Type B pancreatic cell (in vitro differentiated cells): ENCODE data around the gene REN. TPM values are rescaled to one million over a fixed set of nuclear protein-coding genes. Genes with fewer than 3 reads are reported as not detected.

Source experiments
- DNase-seq: peaks from one replicate; pipeline ENCODE4 v3.0.0; 2021; ENCODE audit warnings: mixed read lengths; ENCODE audit not compliant: unreplicated experiment; ENCODE audit errors: extremely low spot score
- H3K27ac Mint-ChIP-seq: 2 replicates; pipeline ENCODE4 v1.8.0; 2021; ENCODE audit warnings: mild to moderate bottlenecking, mixed read lengths
- H3K27me3 Mint-ChIP-seq: 2 replicates; pipeline ENCODE4 v1.8.0; 2021; ENCODE audit warnings: mixed read lengths
- H3K36me3 Mint-ChIP-seq: 2 replicates; pipeline ENCODE4 v1.8.0; 2021; ENCODE audit warnings: mixed read lengths
- H3K4me1 Mint-ChIP-seq: one replicate; pipeline ENCODE4 v1.8.0; 2021; ENCODE audit warnings: mixed read lengths; ENCODE audit not compliant: unreplicated experiment
- H3K4me3 Mint-ChIP-seq: 2 replicates; pipeline ENCODE4 v1.8.0; 2021; ENCODE audit warnings: mild to moderate bottlenecking, mixed read lengths
- H3K9me3 Mint-ChIP-seq: 2 replicates; pipeline ENCODE4 v1.8.0; 2021; ENCODE audit warnings: mixed read lengths
- total RNA-seq: library from RNA; stranded (reverse); gene quantifications from 2 replicates; pipeline ENCODE4 v1.2.1, GENCODE V29; 2021; ENCODE audit warnings: low replicate concordance
- TF ChIP-seq, protein P1 (sequence below): fragments of 200-600 bp; sonication (generic); conservative IDR thresholded peaks from 2 replicates; pipeline ENCODE4 v1.5.0; 2021; ENCODE audit warnings: antibody characterized with exemption, mild to moderate bottlenecking

The REN gene
- total RNA-seq, 1 donor from 2014 or later: 1.2 TPM

DNA sequence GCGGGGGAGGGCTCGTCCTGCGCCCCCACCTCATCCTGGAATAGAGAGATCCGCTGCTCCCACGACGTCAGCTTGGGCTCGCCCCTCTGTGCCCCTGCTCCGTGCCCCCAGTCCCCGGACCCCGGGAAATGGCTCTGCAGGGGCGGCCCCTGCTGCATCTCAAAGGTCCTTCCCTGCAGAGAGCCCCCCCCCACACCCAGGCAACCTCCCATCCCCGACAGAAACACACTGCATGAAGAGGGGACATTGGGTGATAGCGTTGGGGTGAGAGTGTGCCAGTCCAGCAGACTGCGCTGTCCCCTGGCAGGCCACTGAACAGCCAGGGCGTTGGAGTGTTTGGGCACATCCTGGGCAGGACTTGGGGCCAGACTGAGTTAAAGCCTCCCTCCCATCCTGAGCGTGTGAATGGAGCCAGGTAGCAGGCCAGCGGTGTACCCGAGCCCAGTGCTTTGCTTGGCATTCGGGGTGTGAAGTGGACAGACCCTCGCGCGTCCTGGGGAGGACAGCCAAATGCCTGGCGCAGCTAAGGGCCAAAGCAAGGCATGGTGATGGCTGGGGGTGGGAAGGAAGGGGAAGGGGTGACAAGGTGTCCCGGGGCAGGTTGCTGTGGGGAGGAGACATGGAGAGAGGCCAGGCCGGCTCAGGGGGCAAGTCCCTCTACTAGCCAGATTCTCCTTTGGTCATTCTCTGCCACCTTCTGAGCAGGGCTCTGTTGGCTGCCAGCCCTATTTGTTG lies 13.7 kb downstream of the REN start:
- H3K9me3 Mint-ChIP-seq: no peaks in the 10 kb centered on the region
- TF ChIP-seq, protein P1, sequence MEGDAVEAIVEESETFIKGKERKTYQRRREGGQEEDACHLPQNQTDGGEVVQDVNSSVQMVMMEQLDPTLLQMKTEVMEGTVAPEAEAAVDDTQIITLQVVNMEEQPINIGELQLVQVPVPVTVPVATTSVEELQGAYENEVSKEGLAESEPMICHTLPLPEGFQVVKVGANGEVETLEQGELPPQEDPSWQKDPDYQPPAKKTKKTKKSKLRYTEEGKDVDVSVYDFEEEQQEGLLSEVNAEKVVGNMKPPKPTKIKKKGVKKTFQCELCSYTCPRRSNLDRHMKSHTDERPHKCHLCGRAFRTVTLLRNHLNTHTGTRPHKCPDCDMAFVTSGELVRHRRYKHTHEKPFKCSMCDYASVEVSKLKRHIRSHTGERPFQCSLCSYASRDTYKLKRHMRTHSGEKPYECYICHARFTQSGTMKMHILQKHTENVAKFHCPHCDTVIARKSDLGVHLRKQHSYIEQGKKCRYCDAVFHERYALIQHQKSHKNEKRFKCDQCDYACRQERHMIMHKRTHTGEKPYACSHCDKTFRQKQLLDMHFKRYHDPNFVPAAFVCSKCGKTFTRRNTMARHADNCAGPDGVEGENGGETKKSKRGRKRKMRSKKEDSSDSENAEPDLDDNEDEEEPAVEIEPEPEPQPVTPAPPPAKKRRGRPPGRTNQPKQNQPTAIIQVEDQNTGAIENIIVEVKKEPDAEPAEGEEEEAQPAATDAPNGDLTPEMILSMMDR: no peak
- no peak for DNase-seq
- H3K4me3 Mint-ChIP-seq: peak overlapping the region; percentile 80
- H3K27me3 Mint-ChIP-seq: peaks cover 14% of the 10 kb centered on the region
- H3K27ac Mint-ChIP-seq: no peak overlapping the region
- H3K36me3 Mint-ChIP-seq: no peaks in the 10 kb centered on the region
- peaks cover 6% of the 10 kb centered on the region for H3K4me1 Mint-ChIP-seq

DNA sequence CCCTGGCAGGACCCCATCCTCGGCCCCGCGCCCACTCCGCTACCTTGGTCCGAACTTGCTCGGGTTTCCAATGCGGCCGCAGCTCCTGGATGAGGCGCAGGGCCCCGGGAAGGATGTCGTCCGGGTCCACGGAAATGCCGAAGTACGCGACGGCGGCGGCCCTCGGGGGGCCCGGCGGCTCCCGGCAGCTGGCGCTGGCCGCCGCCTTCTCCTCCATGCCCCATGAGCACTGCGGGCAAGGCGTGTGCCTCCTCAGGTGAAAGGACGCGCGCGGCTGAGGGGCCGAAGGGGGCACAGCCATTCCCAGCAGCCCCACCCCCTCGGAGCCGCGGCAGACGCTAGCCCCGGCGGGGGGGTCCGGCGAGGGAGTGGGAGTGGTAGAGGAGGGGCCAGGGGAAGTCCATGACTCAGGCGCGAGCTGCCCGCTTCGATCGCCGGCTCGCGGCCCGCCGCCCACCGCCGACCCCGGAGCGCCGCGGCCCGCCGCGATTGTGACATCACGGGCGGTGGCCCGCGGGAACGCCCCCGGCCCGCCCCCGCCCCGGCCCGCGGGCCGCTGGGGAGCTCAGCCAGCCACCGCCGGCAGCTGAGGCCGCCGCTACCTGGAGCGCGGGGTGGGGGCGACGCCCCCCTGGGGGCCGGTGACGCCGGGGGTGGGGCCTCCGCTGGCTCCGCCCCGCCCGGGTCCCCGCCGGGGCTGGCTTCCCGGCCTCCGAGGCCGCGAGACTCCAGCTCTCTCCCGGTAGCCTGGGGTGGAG lies 14.4 kb downstream of the REN start, which contains the start of gene ETNK2:
Gene ETNK2 (minus strand): TSS at position 493 of the 758 bp plus-strand sequence. CDS start 192 bp downstream, at position 301.
- TF ChIP-seq, protein P1: no peak
- Mint-ChIP-seq H3K27ac (no peak within 1 kb of the TSS), H3K4me3 (peak within 1 kb of the TSS; percentile 80), H3K36me3 (no peaks in the 10 kb centered on the region), H3K27me3 (peaks cover 9% of the 10 kb centered on the region), H3K4me1 (peaks cover 6% of the 10 kb centered on the region), H3K9me3 (no peaks in the 10 kb centered on the region)
- DNase-seq: peak; percentile 81

DNA sequence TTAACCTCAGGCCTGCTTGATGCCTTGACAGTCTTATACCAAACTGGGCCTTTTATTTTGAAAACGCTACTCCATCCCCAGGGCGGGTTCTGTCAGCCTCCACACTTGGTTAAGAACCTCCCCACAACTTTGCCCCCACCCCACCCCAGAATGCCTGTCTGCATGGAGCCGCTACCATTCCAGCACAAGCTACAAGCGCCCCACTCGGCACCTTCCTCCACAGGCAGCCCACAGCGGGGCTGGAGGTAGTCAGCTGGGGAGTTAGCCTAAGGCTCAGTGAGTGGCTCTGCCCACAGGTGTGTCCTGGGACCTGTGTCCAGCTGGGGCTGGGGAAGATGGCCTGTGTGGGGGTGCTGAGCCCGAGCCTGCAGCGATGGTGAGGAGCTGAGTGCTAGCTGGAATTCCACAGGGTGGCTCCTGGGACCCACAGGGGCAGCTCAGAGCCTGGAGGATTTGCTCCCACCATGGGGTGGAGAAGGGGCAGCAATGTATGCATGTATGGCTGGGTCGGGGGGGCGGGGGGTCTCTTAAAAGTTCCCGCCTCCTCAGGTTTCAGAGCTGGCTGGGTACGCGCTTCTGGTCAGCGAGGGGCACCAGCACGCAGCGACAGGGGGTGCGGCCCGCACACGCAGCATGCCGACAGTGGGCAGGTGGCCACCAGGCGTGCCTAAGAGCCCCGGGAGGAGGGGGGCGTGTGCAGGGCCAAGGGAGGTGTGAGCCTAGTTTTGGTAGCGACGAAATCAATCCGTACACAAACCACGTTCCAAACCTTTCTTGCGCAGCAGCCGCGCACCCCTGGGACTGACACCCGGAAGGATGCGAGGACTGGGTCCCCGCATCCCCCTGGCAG lies 15.2 kb downstream of the REN start:
- Mint-ChIP-seq H3K36me3 (no peaks in the 10 kb centered on the region), H3K4me1 (peaks cover 6% of the 10 kb centered on the region), H3K4me3 (peak overlapping the region; percentile 80), H3K9me3 (no peaks in the 10 kb centered on the region), H3K27me3 (peaks cover 4% of the 10 kb centered on the region), H3K27ac (peak overlapping the region; percentile 39)
- no peak for DNase-seq
- TF ChIP-seq, protein P1: no peak

DNA sequence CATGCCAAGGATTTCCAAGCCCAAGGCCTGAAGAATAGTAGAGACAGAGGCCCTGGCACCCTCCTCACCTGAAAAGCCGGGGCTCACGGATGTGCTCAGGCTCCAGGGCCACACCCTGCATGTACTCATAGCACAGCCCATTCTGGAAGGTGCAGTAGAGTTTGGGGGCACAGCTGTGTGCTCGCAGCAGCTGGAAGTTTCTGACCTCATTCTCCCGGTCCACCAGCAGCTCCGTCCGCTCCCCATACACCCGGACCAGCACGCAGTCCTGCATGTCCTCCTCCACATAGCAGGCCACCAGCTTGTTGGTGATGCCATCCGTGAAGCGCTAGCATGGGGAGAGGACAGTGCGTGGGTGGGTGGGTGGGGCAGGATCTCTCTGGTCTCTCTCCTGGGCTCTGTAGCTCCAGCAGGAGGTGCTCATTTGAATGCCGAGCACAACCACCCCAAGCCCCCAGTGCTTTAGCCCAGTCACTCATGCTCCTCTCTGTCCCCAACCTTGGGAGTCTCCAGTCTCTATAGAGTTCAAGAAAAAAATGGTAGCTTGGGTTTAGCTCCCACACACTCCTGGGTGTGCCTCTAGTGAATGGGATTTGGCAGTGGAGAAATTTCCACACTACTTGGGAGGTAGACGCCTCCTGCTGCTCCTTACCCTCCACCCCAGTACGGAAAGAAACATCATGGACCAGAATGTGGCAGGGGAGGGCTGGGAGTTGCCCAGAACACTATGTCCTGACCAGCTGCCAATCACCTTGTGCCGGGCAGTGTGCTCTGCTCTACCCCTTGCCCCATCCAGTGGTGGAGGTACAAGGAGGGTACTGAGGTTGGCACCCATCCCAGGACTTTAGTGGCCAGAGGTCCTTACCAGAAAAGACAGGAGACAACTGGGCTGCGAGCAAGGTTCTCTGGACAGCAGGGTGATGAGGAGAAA lies 16.2 kb downstream of the REN start:
- H3K36me3 Mint-ChIP-seq: no peaks in the 10 kb centered on the region
- no peaks in the 10 kb centered on the region for H3K9me3 Mint-ChIP-seq
- H3K4me3 Mint-ChIP-seq: peak overlapping the region; percentile 80
- H3K4me1 Mint-ChIP-seq: peaks cover 6% of the 10 kb centered on the region
- no peak for DNase-seq
- TF ChIP-seq, protein P1: no peak
- H3K27ac Mint-ChIP-seq: peak overlapping the region; percentile 39
- H3K27me3 Mint-ChIP-seq: no peaks in the 10 kb centered on the region
